Measurements from ENCODE around the gene APOE. TPM values are rescaled to one million over a fixed set of nuclear protein-coding genes. Genes with fewer than 3 reads are reported as not detected.

Gene APOE
- total and polyA plus RNA-seq, 2 experiments from 2014 or later = 1,133 to 1,438 TPM

- Mint-ChIP-seq H3K36me3 (ENCODE audit: low read depth) (peaks cover 85% of the 10 kb centered on the region), H3K9me3 (peaks cover 3% of the 10 kb centered on the region; the same call in 2 of the 3 replicates), H3K27ac (no peak overlapping the region), H3K4me3 (no peak overlapping the region; the same call in 2 of the 3 replicates), H3K27me3 (ENCODE audit: insufficient read depth, low read depth, poor library complexity) (peaks cover 21% of the 10 kb centered on the region), H3K4me1 (peaks cover 20% of the 10 kb centered on the region)
- DNase-seq (ENCODE audit: low spot score) (no peak), ATAC-seq (no peak)
- Histone ChIP-seq H3K4me3 (no peak overlapping the region), H3K9me2 (ENCODE audit: insufficient read depth) (no peaks in the 10 kb centered on the region), H3K36me3 (ENCODE audit: insufficient read depth) (peaks cover 46% of the 10 kb centered on the region), H3K79me2 (replicated peaks; ENCODE audit: insufficient read depth) (peaks cover 48% of the 10 kb centered on the region), H3K4me1 (ENCODE audit: insufficient read depth) (peaks cover 9% of the 10 kb centered on the region; the same call in 1 of the 2 replicates), H3K27me3 (ENCODE audit: insufficient read depth) (no peaks in the 10 kb centered on the region), H3K4me2 (no peak overlapping the region), H3K27ac (ENCODE audit: low read depth) (no peak overlapping the region), H3F3A (replicated peaks; ENCODE audit: low read depth) (peaks cover 26% of the 10 kb centered on the region), H2AFZ (no peak overlapping the region), H4K20me1 (replicated peaks; ENCODE audit: insufficient read depth) (peaks cover 46% of the 10 kb centered on the region)
- TF ChIP-seq POLR2AphosphoS5 (IDR thresholded peaks at IDR 0.05; ENCODE audit: low read depth) (no peak), NANOG (IDR thresholded peaks at IDR 0.05; ENCODE audit: borderline replicate concordance) (no peak), CTCF (conservative IDR thresholded peaks at IDR 0.05; ENCODE audit: low read depth in 2 of 2) (no peak), EZH2phosphoT487 (IDR thresholded peaks at IDR 0.05; ENCODE audit: unreplicated experiment) (no peak), ZNF462 (CRISPR knock-in tag; IDR thresholded peaks at IDR 0.05) (no peak), JUNB (IDR thresholded peaks at IDR 0.05; ENCODE audit: unreplicated experiment) (no peak), ZNF331 (CRISPR knock-in tag; IDR thresholded peaks at IDR 0.05; ENCODE audit: low read depth) (no peak), ZNF114 (CRISPR knock-in tag; IDR thresholded peaks at IDR 0.05) (no peak), ETS1 (IDR thresholded peaks at IDR 0.05) (no peak), REST (IDR thresholded peaks at IDR 0.05; ENCODE audit: unreplicated experiment) (no peak), EZH2 (IDR thresholded peaks at IDR 0.05; ENCODE audit: low read depth, unreplicated experiment) (no peak), CREB1 (CRISPR knock-in tag; IDR thresholded peaks at IDR 0.05; ENCODE audit: low read depth) (no peak), STAT1 (IDR thresholded peaks at IDR 0.05; ENCODE audit: unreplicated experiment) (no peak)
Observed at GRCh38 chr19:44894946-44895345, 10.7 kb upstream of the APOE start.

Data from GM23338 (cell line).